Activated naive CD8-positive, alpha-beta T cell treated with anti-CD3 and anti-CD28 coated beads, Interleukin-2, amount 10 ng/mL, durations not matched to agents 7 days and 5 days (primary cell): Measurements from ENCODE around the gene TSPAN5. TPM values are rescaled to one million over a fixed set of nuclear protein-coding genes. Genes with fewer than 3 reads are reported as not detected.

Experiments used
- ATAC-seq: fragments of 150-1000 bp; cut with Tn5 transposase; one replicate; pipeline ENCODE4 v1.10.0; 2021; ENCODE audit warnings: low read depth, moderate library complexity
- POLR2A ChIA-PET: fragments of 350-600 bp; sonication (Branson Sonifier 250); formaldehyde crosslinking; loops from one replicate; lab custom pipeline; 2021; ENCODE audit warnings: antibody characterized with exemption; lab: Charles Lee
- DNase-seq: peaks from one replicate; pipeline ENCODE4 v3.0.0; 2021
- H3K27ac Mint-ChIP-seq: one replicate; pipeline ENCODE4 v1.8.0; 2022; ENCODE audit warnings: mild to moderate bottlenecking, mixed read lengths
- H3K27me3 Mint-ChIP-seq: one replicate; pipeline ENCODE4 v1.8.0; 2022; ENCODE audit warnings: mild to moderate bottlenecking, moderate library complexity, mixed read lengths
- H3K36me3 Mint-ChIP-seq: one replicate; pipeline ENCODE4 v1.8.0; 2021; ENCODE audit warnings: mild to moderate bottlenecking, mixed read lengths
- H3K4me1 Mint-ChIP-seq: one replicate; pipeline ENCODE4 v1.8.0; 2021; ENCODE audit warnings: mixed read lengths
- H3K4me3 Mint-ChIP-seq: one replicate; pipeline ENCODE4 v1.8.0; 2022; ENCODE audit warnings: mild to moderate bottlenecking, moderate library complexity, mixed read lengths
- H3K9me3 Mint-ChIP-seq: one replicate; pipeline ENCODE4 v1.8.0; 2021; ENCODE audit warnings: mixed read lengths
- total RNA-seq, 2 experiments: library from RNA; stranded (reverse); gene quantifications; one replicate each; pipeline ENCODE4 v1.2.3, GENCODE V29; 2021

Gene TSPAN5
- total RNA-seq, 2 experiments from 2014 or later: 19.8 to 21.4 TPM

GRCh38 chr4:98502031-98502430, 156.4 kb downstream of the TSPAN5 start:
- Mint-ChIP-seq H3K4me3 (no peak overlapping the region), H3K27ac (no peak overlapping the region), H3K36me3 (peaks cover 35% of the 10 kb centered on the region), H3K4me1 (peaks cover 21% of the 10 kb centered on the region), H3K9me3 (peaks cover 5% of the 10 kb centered on the region), H3K27me3 (no peaks in the 10 kb centered on the region)
- DNase-seq: no peak
- ATAC-seq: no peak
- POLR2A ChIA-PET: no interaction called here

- ATAC-seq: no peak
- H3K4me3 Mint-ChIP-seq: no peak overlapping the region
- POLR2A ChIA-PET: no interaction called here
- no peak overlapping the region for H3K27ac Mint-ChIP-seq
- no peak for DNase-seq
- no peaks in the 10 kb centered on the region for H3K27me3 Mint-ChIP-seq
- H3K9me3 Mint-ChIP-seq: peaks cover 5% of the 10 kb centered on the region
- H3K36me3 Mint-ChIP-seq: peaks cover 30% of the 10 kb centered on the region
- H3K4me1 Mint-ChIP-seq: peaks cover 21% of the 10 kb centered on the region
Observed at GRCh38 chr4:98501383-98501782, 157.0 kb downstream of the TSPAN5 start.

GRCh38 chr4:98498774-98499173, 159.6 kb downstream of the TSPAN5 start:
- no peak for DNase-seq
- POLR2A ChIA-PET: no interaction called here
- Mint-ChIP-seq H3K4me1 (peaks cover 21% of the 10 kb centered on the region), H3K27me3 (no peaks in the 10 kb centered on the region), H3K27ac (no peak overlapping the region), H3K36me3 (peaks cover 25% of the 10 kb centered on the region), H3K4me3 (no peak overlapping the region), H3K9me3 (peaks cover 5% of the 10 kb centered on the region)
- no peak for ATAC-seq

GRCh38 chr4:98496152-98496845, 162.1 kb downstream of the TSPAN5 start:
- Mint-ChIP-seq H3K9me3 (peaks cover 2% of the 10 kb centered on the region), H3K27ac (no peak overlapping the region), H3K36me3 (peaks cover 10% of the 10 kb centered on the region), H3K4me3 (no peak overlapping the region), H3K27me3 (no peaks in the 10 kb centered on the region), H3K4me1 (peaks cover 19% of the 10 kb centered on the region)
- DNase-seq: no peak
- no peak for ATAC-seq
- POLR2A ChIA-PET: no interaction called here

GRCh38 chr4:98493296-98493695, 165.1 kb downstream of the TSPAN5 start:
- H3K27ac Mint-ChIP-seq: no peak overlapping the region
- POLR2A ChIA-PET: no interaction called here
- H3K4me3 Mint-ChIP-seq: no peak overlapping the region
- H3K4me1 Mint-ChIP-seq: peaks cover 16% of the 10 kb centered on the region
- peaks cover 13% of the 10 kb centered on the region for H3K36me3 Mint-ChIP-seq
- H3K27me3 Mint-ChIP-seq: no peaks in the 10 kb centered on the region
- ATAC-seq (no peak), DNase-seq (no peak)
- H3K9me3 Mint-ChIP-seq: no peaks in the 10 kb centered on the region

- Mint-ChIP-seq H3K4me1 (peaks cover 11% of the 10 kb centered on the region), H3K4me3 (no peak overlapping the region), H3K9me3 (no peaks in the 10 kb centered on the region), H3K27ac (no peak overlapping the region), H3K27me3 (no peaks in the 10 kb centered on the region), H3K36me3 (peaks cover 13% of the 10 kb centered on the region)
- DNase-seq (no peak), ATAC-seq (no peak)
- POLR2A ChIA-PET: no interaction called here
Observed at GRCh38 chr4:98491899-98492559, 166.4 kb downstream of the TSPAN5 start.

GRCh38 chr4:98490251-98490650, 168.2 kb downstream of the TSPAN5 start:
- H3K4me3 Mint-ChIP-seq: no peak overlapping the region
- ATAC-seq: no peak
- H3K4me1 Mint-ChIP-seq: peaks cover 20% of the 10 kb centered on the region
- peaks cover 19% of the 10 kb centered on the region for H3K36me3 Mint-ChIP-seq
- H3K27ac Mint-ChIP-seq: no peak overlapping the region
- DNase-seq: no peak
- H3K9me3 Mint-ChIP-seq: no peaks in the 10 kb centered on the region
- H3K27me3 Mint-ChIP-seq: no peaks in the 10 kb centered on the region
- POLR2A ChIA-PET: interaction anchor here (0.6 kb wide), 1 partner anchor 158 kb away, joined by 3 read pairs; no protein-coding TSS in a partner anchor

- no peak for ATAC-seq
- POLR2A ChIA-PET: no interaction called here
- H3K36me3 Mint-ChIP-seq: peaks cover 31% of the 10 kb centered on the region
Observed at GRCh38 chr4:98485816-98486345, 172.5 kb downstream of the TSPAN5 start.

GRCh38 chr4:98484031-98484430, 174.4 kb downstream of the TSPAN5 start:
- Mint-ChIP-seq H3K4me3 (no peak overlapping the region), H3K27me3 (no peaks in the 10 kb centered on the region), H3K36me3 (peaks cover 33% of the 10 kb centered on the region), H3K9me3 (no peaks in the 10 kb centered on the region), H3K27ac (no peak overlapping the region), H3K4me1 (peaks cover 36% of the 10 kb centered on the region)
- no peak for DNase-seq
- no peak for ATAC-seq
- POLR2A ChIA-PET: no interaction called here

More at GRCh38 chr4:98485816-98486345, 172.5 kb downstream of the TSPAN5 start:
- DNase-seq: no peak
- H3K27me3 Mint-ChIP-seq: no peaks in the 10 kb centered on the region
- H3K27ac Mint-ChIP-seq: no peak overlapping the region
- no peaks in the 10 kb centered on the region for H3K9me3 Mint-ChIP-seq
- H3K4me3 Mint-ChIP-seq: peak overlapping the region; percentile 2
- peaks cover 29% of the 10 kb centered on the region for H3K4me1 Mint-ChIP-seq

GRCh38 chr4:98482847-98483806, 175.3 kb downstream of the TSPAN5 start:
- Mint-ChIP-seq H3K9me3 (no peaks in the 10 kb centered on the region), H3K36me3 (peaks cover 39% of the 10 kb centered on the region), H3K4me1 (peaks cover 34% of the 10 kb centered on the region), H3K4me3 (peak overlapping the region; percentile 19), H3K27ac (peak overlapping the region; percentile 72), H3K27me3 (no peaks in the 10 kb centered on the region)
- POLR2A ChIA-PET: no interaction called here
- ATAC-seq: no peak
- DNase-seq: no peak

GRCh38 chr4:98482503-98482846, 175.9 kb downstream of the TSPAN5 start:
- H3K4me1 Mint-ChIP-seq: peaks cover 35% of the 10 kb centered on the region
- H3K27ac Mint-ChIP-seq: no peak overlapping the region
- POLR2A ChIA-PET: no interaction called here
- no peak overlapping the region for H3K4me3 Mint-ChIP-seq
- peaks cover 41% of the 10 kb centered on the region for H3K36me3 Mint-ChIP-seq
- ATAC-seq (no peak), DNase-seq (no peak)
- no peaks in the 10 kb centered on the region for H3K27me3 Mint-ChIP-seq
- no peaks in the 10 kb centered on the region for H3K9me3 Mint-ChIP-seq

- DNase-seq (no peak), ATAC-seq (no peak)
- Mint-ChIP-seq H3K4me1 (peaks cover 29% of the 10 kb centered on the region), H3K27ac (no peak overlapping the region), H3K27me3 (no peaks in the 10 kb centered on the region), H3K36me3 (peaks cover 41% of the 10 kb centered on the region), H3K9me3 (no peaks in the 10 kb centered on the region), H3K4me3 (no peak overlapping the region)
- POLR2A ChIA-PET: no interaction called here
Observed at GRCh38 chr4:98481167-98481566, 177.2 kb downstream of the TSPAN5 start.

- POLR2A ChIA-PET: interaction anchor here (0.8 kb wide), 1 partner anchor 13 kb away, joined by 3 read pairs; no protein-coding TSS in a partner anchor
Observed at GRCh38 chr4:98480535-98480934, 177.9 kb downstream of the TSPAN5 start.

More at GRCh38 chr4:98480535-98480934, 177.9 kb downstream of the TSPAN5 start:
- Mint-ChIP-seq H3K27me3 (no peaks in the 10 kb centered on the region), H3K27ac (no peak overlapping the region), H3K9me3 (no peaks in the 10 kb centered on the region), H3K4me1 (peaks cover 26% of the 10 kb centered on the region), H3K4me3 (no peak overlapping the region), H3K36me3 (peaks cover 44% of the 10 kb centered on the region)
- no peak for ATAC-seq
- no peak for DNase-seq
